Measurements from ENCODE around the gene B3GLCT.
A peak's percentile ranks its signal among the peaks of the same experiment; 100 is the strongest.
"Not testable (repeated sequence)": the region's sequence is repeated elsewhere in the genome, so short reads cannot be mapped to it uniquely, and the experiment has no call there.

The B3GLCT gene

GRCh38 chr13:31334994-31335557, 135.3 kb downstream of the B3GLCT start:
- no peak for TF ChIP-seq CTCF (conservative IDR thresholded peaks at IDR 0.05; ENCODE audit: low read length)
- no peak overlapping the region for H3K4me3 ChIP-seq (ENCODE audit: low read length)
- peak; percentile 12 for DNase-seq (ENCODE audit: low read depth)

- DNase-seq (ENCODE audit: low read depth); H3K4me3 ChIP-seq (ENCODE audit: low read length): not testable (repeated sequence)
These were observed 139.8 kb downstream of the B3GLCT start for GRCh38 chr13:31339616-31340015.

GRCh38 chr13:31340848-31341247, 141.1 kb downstream of the B3GLCT start:
- DNase-seq (ENCODE audit: low read depth); H3K4me3 ChIP-seq (ENCODE audit: low read length): not testable (repeated sequence)

- TF ChIP-seq CTCF (conservative IDR thresholded peaks at IDR 0.05; ENCODE audit: low read length) = no peak
- H3K4me3 ChIP-seq (ENCODE audit: low read length) = no peak overlapping the region
These were observed 147.1 kb downstream of the B3GLCT start for GRCh38 chr13:31346891-31347290.

DNA sequence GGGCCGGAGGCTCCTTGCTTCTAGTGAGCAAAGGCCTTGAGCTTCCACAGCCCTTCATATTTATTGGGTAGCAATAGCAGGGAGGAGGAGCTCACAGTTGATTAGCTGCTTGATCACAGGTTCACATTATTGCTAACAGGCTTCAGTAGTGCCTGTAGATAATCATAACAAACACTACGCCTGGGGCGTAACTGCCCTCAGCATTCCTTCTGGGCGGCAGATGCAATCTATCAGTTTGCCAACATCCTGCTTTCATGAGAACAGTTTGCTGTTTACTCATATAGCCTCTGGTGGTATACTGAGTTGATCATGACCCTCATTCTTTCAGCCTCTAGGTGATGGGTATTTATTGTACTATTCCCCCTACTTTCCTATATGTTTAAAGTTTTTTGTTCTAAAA, 149.4 kb downstream of the B3GLCT start:
- TF ChIP-seq CTCF (conservative IDR thresholded peaks at IDR 0.05; ENCODE audit: low read length) = no peak
- no peak for DNase-seq (ENCODE audit: low read depth)
- H3K4me3 ChIP-seq (ENCODE audit: low read length) = no peak overlapping the region

More at GRCh38 chr13:31346891-31347290, 147.1 kb downstream of the B3GLCT start:
- no peak for DNase-seq (ENCODE audit: low read depth)

- no peak overlapping the region for H3K4me3 ChIP-seq (ENCODE audit: low read length)
- peak; percentile 9 for DNase-seq (ENCODE audit: low read depth)
- no peak for TF ChIP-seq CTCF (conservative IDR thresholded peaks at IDR 0.05; ENCODE audit: low read length)
These were observed 150.8 kb downstream of the B3GLCT start for GRCh38 chr13:31350560-31350959.

DNA sequence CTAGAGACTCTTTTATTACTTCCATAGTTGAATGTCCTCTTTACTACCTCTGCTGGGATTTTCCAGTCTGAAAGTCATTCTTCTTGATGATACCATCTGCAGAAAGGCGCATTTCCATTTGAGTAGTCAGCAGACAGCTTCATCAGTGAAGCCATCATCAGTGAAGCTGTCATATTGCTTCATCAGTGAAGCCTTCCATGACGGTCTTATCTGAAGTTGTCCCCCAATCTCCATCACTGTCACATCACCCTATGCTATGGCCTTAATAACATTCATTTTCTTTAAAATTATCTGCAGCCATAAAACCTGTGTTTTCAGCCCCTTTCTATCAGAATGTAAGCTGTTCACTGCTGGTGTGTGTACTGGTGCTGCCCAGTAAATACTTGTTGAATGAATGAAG, 151.6 kb downstream of the B3GLCT start:
- H3K4me3 ChIP-seq (ENCODE audit: low read length) = no peak overlapping the region
- no peak for TF ChIP-seq CTCF (conservative IDR thresholded peaks at IDR 0.05; ENCODE audit: low read length)
- no peak for DNase-seq (ENCODE audit: low read depth)

- no peak for DNase-seq (ENCODE audit: low read depth)
- TF ChIP-seq CTCF (conservative IDR thresholded peaks at IDR 0.05; ENCODE audit: low read length) = no peak
These were observed 152.7 kb downstream of the B3GLCT start for GRCh38 chr13:31352467-31352866.

More at GRCh38 chr13:31352467-31352866, 152.7 kb downstream of the B3GLCT start:
- H3K4me3 ChIP-seq (ENCODE audit: low read length) = no peak overlapping the region
